Mesothelial cell of epicardium (in vitro differentiated cells): ENCODE measurements around the gene DNAJC15. TPM values are rescaled to one million over a fixed set of nuclear protein-coding genes. Genes with fewer than 3 reads are reported as not detected.
A peak's percentile ranks its signal among the peaks of the same experiment; 100 is the strongest.

Experiments used
- DNase-seq, 2 experiments: peaks; one replicate each; pipeline ENCODE4 v3.0.0; 2021; ENCODE audit warnings: low spot score in 2 of 2; ENCODE audit not compliant: unreplicated experiment in 2 of 2
- H3K27ac Mint-ChIP-seq: 2 replicates; pipeline ENCODE4 v1.8.0; 2021; ENCODE audit warnings: mixed read lengths
- H3K27me3 Mint-ChIP-seq: 2 replicates; pipeline ENCODE4 v1.8.0; 2021; ENCODE audit warnings: low read depth, mixed read lengths
- H3K36me3 Mint-ChIP-seq: 2 replicates; pipeline ENCODE4 v1.8.0; 2021; ENCODE audit warnings: mixed read lengths
- H3K4me1 Mint-ChIP-seq: 2 replicates; pipeline ENCODE4 v1.8.0; 2021; ENCODE audit warnings: mixed read lengths
- H3K4me3 Mint-ChIP-seq: 2 replicates; pipeline ENCODE4 v1.8.0; 2021; ENCODE audit warnings: mild to moderate bottlenecking, moderate library complexity, mixed read lengths
- H3K9me3 Mint-ChIP-seq: 2 replicates; pipeline ENCODE4 v1.8.0; 2021; ENCODE audit warnings: mixed read lengths
- CTCF ChIP-seq: fragments of 200-600 bp; sonication (generic); IDR thresholded peaks from one replicate; pipeline ENCODE4 v1.5.0; 2021; ENCODE audit warnings: antibody characterized with exemption; ENCODE audit not compliant: unreplicated experiment
- total RNA-seq: library from RNA; stranded (reverse); gene quantifications from 3 replicates; pipeline ENCODE4 v1.2.1, GENCODE V29; 2021

The DNAJC15 gene
- total RNA-seq, 1 donor from 2014 or later: 31.6 TPM

- H3K9me3 Mint-ChIP-seq: peaks cover 12% of the 10 kb centered on the region
Measured at GRCh38 chr13:43077461-43077860, 54.1 kb downstream of the DNAJC15 start.

GRCh38 chr13:43077906-43078305, 54.5 kb downstream of the DNAJC15 start:
- TF ChIP-seq CTCF: no peak
- Mint-ChIP-seq H3K27ac (peak overlapping the region; percentile 52), H3K36me3 (peaks cover 42% of the 10 kb centered on the region), H3K4me1 (peaks cover 38% of the 10 kb centered on the region), H3K27me3 (no peaks in the 10 kb centered on the region), H3K4me3 (no peak overlapping the region), H3K9me3 (peaks cover 10% of the 10 kb centered on the region)
- DNase-seq: no peak

More at GRCh38 chr13:43077461-43077860, 54.1 kb downstream of the DNAJC15 start:
- no peak for TF ChIP-seq CTCF
- Mint-ChIP-seq H3K36me3 (peaks cover 44% of the 10 kb centered on the region), H3K27ac (peak overlapping the region; percentile 52), H3K4me1 (peaks cover 40% of the 10 kb centered on the region), H3K27me3 (no peaks in the 10 kb centered on the region), H3K4me3 (no peak overlapping the region)
- no peak for DNase-seq

- no peak for TF ChIP-seq CTCF
- peaks cover 8% of the 10 kb centered on the region for H3K9me3 Mint-ChIP-seq
- peaks cover 39% of the 10 kb centered on the region for H3K36me3 Mint-ChIP-seq
- H3K4me3 Mint-ChIP-seq: no peak overlapping the region
- no peak for DNase-seq
- H3K4me1 Mint-ChIP-seq: peaks cover 34% of the 10 kb centered on the region
- H3K27ac Mint-ChIP-seq: peak overlapping the region; percentile 50
- no peaks in the 10 kb centered on the region for H3K27me3 Mint-ChIP-seq
Measured at GRCh38 chr13:43078399-43078798, 55.0 kb downstream of the DNAJC15 start.

- Mint-ChIP-seq H3K36me3 (peaks cover 38% of the 10 kb centered on the region), H3K27ac (no peak overlapping the region), H3K4me3 (no peak overlapping the region), H3K4me1 (peaks cover 30% of the 10 kb centered on the region), H3K27me3 (no peaks in the 10 kb centered on the region), H3K9me3 (peaks cover 8% of the 10 kb centered on the region)
- TF ChIP-seq CTCF: no peak
- DNase-seq: no peak
Measured at GRCh38 chr13:43079392-43079931, 56.1 kb downstream of the DNAJC15 start.

GRCh38 chr13:43080199-43080598, 56.8 kb downstream of the DNAJC15 start:
- Mint-ChIP-seq H3K27me3 (no peaks in the 10 kb centered on the region), H3K36me3 (peaks cover 38% of the 10 kb centered on the region), H3K4me3 (no peak overlapping the region), H3K4me1 (peaks cover 25% of the 10 kb centered on the region), H3K27ac (no peak overlapping the region), H3K9me3 (peaks cover 8% of the 10 kb centered on the region)
- DNase-seq: no peak
- no peak for TF ChIP-seq CTCF

- Mint-ChIP-seq H3K4me1 (peaks cover 27% of the 10 kb centered on the region), H3K27ac (no peak overlapping the region), H3K4me3 (no peak overlapping the region), H3K27me3 (no peaks in the 10 kb centered on the region), H3K9me3 (peaks cover 8% of the 10 kb centered on the region), H3K36me3 (peaks cover 39% of the 10 kb centered on the region)
- no peak for TF ChIP-seq CTCF
- no peak for DNase-seq
Measured at GRCh38 chr13:43081866-43082265, 58.5 kb downstream of the DNAJC15 start.
